Naive B cell (primary cell): ENCODE results near the gene HCFC1. TPM values are rescaled to one million over a fixed set of nuclear protein-coding genes. Genes with fewer than 3 reads are reported as not detected.

Experiments
- ATAC-seq, 2 donors: fragments of 150-1000 bp; cut with Tn5 transposase; 2 replicates each; pipeline ENCODE4 v1.10.0; 2021; ENCODE audit warnings: low read depth in 2 of 2, mild to moderate bottlenecking in 2 of 2, moderate library complexity in 2 of 2
- DNase-seq: peaks from one replicate; pipeline ENCODE4 v3.0.0; 2022
- H3K27ac Mint-ChIP-seq, 6 donors: one replicate each; pipeline ENCODE4 v1.8.0; 2020 to 2022; ENCODE audit warnings: mild to moderate bottlenecking in 6 of 6, mixed read lengths in 6 of 6, moderate library complexity in 5 of 6, inconsistent platforms in 2 of 6
- H3K27me3 Mint-ChIP-seq, 3 donors: one replicate each; pipeline ENCODE4 v1.8.0; 2021 to 2022; ENCODE audit warnings: mixed read lengths in 3 of 3, mild to moderate bottlenecking in 1 of 3
- H3K36me3 Mint-ChIP-seq, 2 donors: one replicate each; pipeline ENCODE4 v1.8.0; 2020 to 2022; ENCODE audit warnings: mixed read lengths in 2 of 2, inconsistent platforms in 1 of 2, mild to moderate bottlenecking in 1 of 2
- H3K4me1 Mint-ChIP-seq, 3 donors: one replicate each; pipeline ENCODE4 v1.8.0; 2020 to 2022; ENCODE audit warnings: mixed read lengths in 3 of 3, inconsistent platforms in 1 of 3, mild to moderate bottlenecking in 1 of 3, moderate library complexity in 1 of 3
- H3K4me3 Mint-ChIP-seq, 8 donors: one replicate each; pipeline ENCODE4 v1.8.0; 2020 to 2022; ENCODE audit warnings: mild to moderate bottlenecking in 8 of 8, mixed read lengths in 8 of 8, moderate library complexity in 8 of 8, inconsistent platforms in 2 of 8
- H3K9me3 Mint-ChIP-seq, 7 donors: one replicate each; pipeline ENCODE4 v1.8.0; 2020 to 2022; ENCODE audit warnings: mixed read lengths in 7 of 7, mild to moderate bottlenecking in 5 of 7, inconsistent platforms in 2 of 7, moderate library complexity in 1 of 7
- polyA plus RNA-seq, 6 donors: library from polyadenylated mRNA; unstranded; fragments of 300-500 nt; fragmentation: Illumina TruSeq; gene quantifications; one replicate each; pipeline ENCODE4 v1.2.3, GENCODE V29; 2021; ENCODE audit warnings: low read depth in 6 of 6

Gene HCFC1
- polyA plus RNA-seq, 6 donors from 2014 or later, result 0.22 to 14.0 (median 5.8) TPM

DNA sequence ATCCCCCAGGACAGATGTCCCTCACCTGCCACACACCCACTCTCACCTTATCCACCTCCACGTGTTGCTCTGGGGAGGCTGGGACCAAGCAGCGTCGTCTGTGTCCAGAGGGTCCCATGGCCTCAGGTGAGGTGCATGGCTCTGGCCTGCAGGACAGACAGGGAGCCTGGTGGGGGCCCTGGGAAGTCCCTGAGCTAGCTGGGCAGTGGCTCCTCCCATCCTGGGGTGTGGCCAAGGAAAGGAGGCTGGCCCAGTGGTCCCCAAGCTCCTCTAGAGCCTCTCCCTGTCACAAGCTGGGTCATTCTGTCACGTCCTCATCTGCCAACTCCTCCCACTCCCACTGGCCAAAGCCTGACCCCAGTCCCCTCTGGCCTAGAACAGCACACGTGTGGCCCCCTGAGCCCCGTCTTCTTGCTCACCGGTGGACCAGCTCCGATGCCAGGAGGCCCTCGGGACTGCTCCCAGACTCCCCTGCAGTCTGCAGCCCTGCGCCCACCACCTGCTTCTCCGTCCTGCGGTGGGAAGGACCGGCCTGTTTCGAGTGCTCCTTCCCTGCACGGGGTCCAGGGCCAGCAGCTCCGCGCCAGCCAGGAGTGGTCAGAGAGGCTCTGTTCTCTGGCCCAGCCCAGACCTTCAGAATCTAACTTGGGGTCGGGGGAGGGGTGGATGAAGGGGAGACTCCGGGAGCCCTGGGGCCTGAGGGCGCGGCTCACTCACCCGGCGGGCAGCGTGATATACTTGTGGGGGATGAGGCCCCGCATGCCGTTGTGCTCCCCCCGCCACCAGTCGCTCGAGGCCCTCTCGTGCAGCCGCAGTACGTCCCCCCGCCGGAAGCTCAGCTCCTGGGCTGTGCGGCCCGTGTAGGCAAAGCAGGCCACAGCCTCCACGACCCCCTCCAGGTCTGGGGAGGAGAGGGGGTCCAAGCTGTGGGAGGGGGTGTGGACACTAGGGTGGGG is 62.3 kb downstream of the HCFC1 start:
- ATAC-seq, result no peak
- Mint-ChIP-seq H3K27ac (peak overlapping the region in 2 of 6 donors; percentile 78 to 84), H3K36me3 (no peaks in the 10 kb centered on the region), H3K4me1 (peaks cover 6 to 14% (median 11%) of the 10 kb centered on the region in 3 donors), H3K9me3 (no peaks in the 10 kb centered on the region), H3K4me3 (no peak overlapping the region), H3K27me3 (no peaks in the 10 kb centered on the region)
- DNase-seq, result no peak

DNA sequence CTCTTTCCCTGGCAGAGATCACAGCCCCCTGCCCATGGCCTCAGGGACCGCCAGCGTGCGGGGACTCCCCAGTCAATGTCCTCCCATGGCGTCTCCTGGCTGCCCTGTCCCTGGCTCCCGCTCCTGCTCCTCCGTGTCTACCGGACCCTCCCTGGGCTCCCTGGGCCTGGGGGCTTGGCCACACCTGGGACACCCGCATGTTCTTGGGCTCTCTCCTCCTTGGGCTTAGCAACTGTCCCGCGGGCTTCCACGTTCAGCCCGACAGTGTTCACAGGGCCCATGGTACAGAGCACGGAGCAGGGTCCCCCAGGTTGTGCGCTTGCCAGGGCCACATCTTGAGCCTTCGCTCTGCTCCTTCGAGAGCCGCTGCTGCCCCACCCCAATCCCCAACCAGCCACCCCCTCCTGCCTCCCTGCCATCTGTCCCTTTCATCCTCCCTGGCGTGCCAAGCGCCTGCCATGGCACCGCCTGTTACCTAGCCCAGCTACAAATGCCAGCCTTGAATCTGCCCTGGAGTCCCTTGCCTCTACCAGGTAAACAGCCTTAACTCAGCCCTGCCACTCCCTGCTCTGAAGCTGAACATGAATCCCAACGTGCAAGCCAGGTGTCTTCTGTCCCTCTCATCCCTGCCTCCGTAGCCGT is 63.3 kb downstream of the HCFC1 start:
- Mint-ChIP-seq H3K36me3 (no peaks in the 10 kb centered on the region), H3K9me3 (no peaks in the 10 kb centered on the region), H3K27me3 (no peaks in the 10 kb centered on the region), H3K4me1 (peaks cover 14 to 22% (median 18%) of the 10 kb centered on the region in 3 donors), H3K27ac (peak overlapping the region in 2 of 6 donors; percentile 76 to 91), H3K4me3 (no peak overlapping the region)
- DNase-seq (no peak), ATAC-seq (no peak)

DNA sequence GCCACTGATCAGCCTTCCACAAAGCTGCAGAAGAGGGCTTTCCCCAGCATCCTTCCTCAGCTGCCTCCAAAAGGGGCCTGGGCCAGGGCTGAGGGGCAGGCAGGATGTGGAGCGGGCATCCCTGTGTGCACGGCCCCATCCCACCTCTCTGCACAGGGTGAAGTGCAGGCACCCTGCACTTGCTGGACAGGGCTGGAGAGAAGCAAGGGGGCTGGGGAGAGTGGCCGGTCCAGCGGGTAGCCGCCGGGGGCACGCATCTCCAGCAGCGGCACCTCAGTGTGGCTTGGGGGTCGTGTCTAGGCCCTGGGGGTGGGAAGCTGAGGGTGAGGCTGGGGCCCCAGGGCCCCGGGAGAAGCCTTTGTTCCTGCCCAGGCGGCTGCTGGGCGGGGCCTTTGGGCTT is 64.2 kb downstream of the HCFC1 start:
- Mint-ChIP-seq H3K27ac (peak overlapping the region in 1 of 6 donors; percentile 63), H3K36me3 (no peaks in the 10 kb centered on the region), H3K4me1 (peaks cover 23 to 31% (median 24%) of the 10 kb centered on the region in 3 donors), H3K27me3 (no peaks in the 10 kb centered on the region), H3K9me3 (no peaks in the 10 kb centered on the region), H3K4me3 (no peak overlapping the region)
- DNase-seq (no peak), ATAC-seq (no peak)

DNA sequence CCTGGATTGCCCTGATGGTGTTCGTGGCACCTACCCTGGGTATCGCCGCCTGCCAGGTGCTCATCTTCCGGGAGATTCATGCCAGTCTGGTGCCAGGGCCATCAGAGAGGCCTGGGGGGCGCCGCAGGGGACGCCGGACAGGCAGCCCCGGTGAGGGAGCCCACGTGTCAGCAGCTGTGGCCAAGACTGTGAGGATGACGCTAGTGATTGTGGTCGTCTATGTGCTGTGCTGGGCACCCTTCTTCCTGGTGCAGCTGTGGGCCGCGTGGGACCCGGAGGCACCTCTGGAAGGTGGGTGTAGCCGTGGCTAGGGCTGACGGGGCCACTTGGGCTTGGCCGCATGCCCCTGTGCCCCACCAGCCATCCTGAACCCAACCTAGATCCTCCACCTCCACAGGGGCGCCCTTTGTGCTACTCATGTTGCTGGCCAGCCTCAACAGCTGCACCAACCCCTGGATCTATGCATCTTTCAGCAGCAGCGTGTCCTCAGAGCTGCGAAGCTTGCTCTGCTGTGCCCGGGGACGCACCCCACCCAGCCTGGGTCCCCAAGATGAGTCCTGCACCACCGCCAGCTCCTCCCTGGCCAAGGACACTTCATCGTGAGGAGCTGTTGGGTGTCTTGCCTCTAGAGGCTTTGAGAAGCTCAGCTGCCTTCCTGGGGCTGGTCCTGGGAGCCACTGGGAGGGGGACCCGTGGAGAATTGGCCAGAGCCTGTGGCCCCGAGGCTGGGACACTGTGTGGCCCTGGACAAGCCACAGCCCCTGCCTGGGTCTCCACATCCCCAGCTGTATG is 65.3 kb downstream of the HCFC1 start:
- Mint-ChIP-seq H3K4me1 (peaks cover 29 to 41% (median 34%) of the 10 kb centered on the region in 3 donors), H3K9me3 (no peaks in the 10 kb centered on the region), H3K4me3 (peak overlapping the region in 1 of 8 donors; percentile 6), H3K27ac (peak overlapping the region in 3 of 6 donors; percentile 60 to 74 (median 70)), H3K36me3 (no peaks in the 10 kb centered on the region), H3K27me3 (no peaks in the 10 kb centered on the region)
- no peak for DNase-seq
- no peak for ATAC-seq

DNA sequence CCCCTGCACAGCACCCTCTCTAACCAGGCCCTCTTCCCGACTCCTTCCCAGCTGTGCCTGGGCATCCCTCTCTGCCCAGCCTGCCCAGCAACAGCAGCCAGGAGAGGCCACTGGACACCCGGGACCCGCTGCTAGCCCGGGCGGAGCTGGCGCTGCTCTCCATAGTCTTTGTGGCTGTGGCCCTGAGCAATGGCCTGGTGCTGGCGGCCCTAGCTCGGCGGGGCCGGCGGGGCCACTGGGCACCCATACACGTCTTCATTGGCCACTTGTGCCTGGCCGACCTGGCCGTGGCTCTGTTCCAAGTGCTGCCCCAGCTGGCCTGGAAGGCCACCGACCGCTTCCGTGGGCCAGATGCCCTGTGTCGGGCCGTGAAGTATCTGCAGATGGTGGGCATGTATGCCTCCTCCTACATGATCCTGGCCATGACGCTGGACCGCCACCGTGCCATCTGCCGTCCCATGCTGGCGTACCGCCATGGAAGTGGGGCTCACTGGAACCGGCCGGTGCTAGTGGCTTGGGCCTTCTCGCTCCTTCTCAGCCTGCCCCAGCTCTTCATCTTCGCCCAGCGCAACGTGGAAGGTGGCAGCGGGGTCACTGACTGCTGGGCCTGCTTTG is 66.0 kb downstream of the HCFC1 start:
- no peak for DNase-seq
- H3K27ac Mint-ChIP-seq, result peak overlapping the region in 5 of 6 donors; percentile 24 to 81 (median 70)
- peaks cover 37 to 48% (median 41%) of the 10 kb centered on the region in 3 donors for H3K4me1 Mint-ChIP-seq
- no peak for ATAC-seq
- no peaks in the 10 kb centered on the region for H3K36me3 Mint-ChIP-seq
- H3K9me3 Mint-ChIP-seq, result no peaks in the 10 kb centered on the region
- peak overlapping the region in 2 of 8 donors; percentile 3 to 6 for H3K4me3 Mint-ChIP-seq
- H3K27me3 Mint-ChIP-seq, result no peaks in the 10 kb centered on the region

DNA sequence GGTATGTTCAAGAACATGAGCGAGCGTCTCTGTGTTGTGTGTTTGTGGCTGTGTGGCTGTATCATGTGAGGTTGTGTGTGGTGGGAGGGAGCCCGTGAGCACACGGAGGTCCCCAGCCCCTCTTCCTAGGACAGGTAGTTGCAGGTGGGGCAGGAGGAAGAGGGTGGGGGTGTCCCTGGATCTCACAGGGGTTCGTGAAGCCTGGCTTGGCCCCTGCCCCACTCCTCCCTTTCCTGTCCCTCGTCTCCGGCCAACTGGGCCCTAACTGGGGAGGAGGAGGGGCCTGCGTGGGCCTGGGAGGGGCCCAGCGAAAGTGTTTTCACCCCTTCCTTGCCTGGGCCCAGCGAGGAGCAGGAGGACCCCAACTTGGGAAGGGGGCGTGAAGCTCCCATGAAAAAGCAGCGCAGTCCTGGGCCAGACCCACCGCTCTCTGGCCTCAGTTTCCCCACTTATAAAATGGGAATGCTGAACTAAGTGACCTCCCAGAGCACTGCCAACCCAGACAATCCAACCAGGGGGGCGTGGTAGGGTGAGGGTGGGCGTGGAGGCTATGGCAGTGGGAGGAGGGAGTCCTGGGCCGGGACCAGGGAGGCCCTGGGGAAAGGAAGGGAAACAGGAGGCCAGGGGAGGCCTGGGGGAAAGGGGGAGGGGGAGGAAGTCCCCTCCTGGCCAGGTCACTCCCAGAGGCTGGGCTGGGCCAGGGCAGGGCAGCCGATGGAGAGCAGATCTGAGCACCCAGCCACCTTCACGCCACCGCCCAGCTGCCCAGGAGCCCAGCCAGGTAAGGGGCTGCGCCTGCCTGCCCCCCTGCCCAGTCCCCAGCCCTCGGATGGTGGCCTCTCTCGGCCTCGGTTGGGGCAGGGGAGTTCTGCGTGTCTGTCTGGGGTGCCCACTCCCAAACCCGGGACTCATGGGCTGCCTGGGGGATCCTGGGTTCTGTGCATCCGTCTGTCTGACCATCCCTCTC is 67.3 kb downstream of the HCFC1 start, which contains the start of gene AVPR2:
Gene AVPR2 (plus strand): TSS at position 683 of the 967 bp plus-strand sequence. CDS start 473 bp downstream, outside the sequence.
- H3K27me3 Mint-ChIP-seq, result no peaks in the 10 kb centered on the region
- H3K4me3 Mint-ChIP-seq, result peak within 1 kb of the TSS; percentile 37 to 76 (median 58)
- H3K4me1 Mint-ChIP-seq, result peaks cover 37 to 51% (median 50%) of the 10 kb centered on the region in 3 donors
- H3K36me3 Mint-ChIP-seq, result no peaks in the 10 kb centered on the region
- peak within 1 kb of the TSS in 4 of 6 donors; percentile 24 to 89 (median 68) for H3K27ac Mint-ChIP-seq
- H3K9me3 Mint-ChIP-seq, result no peaks in the 10 kb centered on the region
- DNase-seq, result no peak
- peak in 1 of 2 donors; percentile 15 for ATAC-seq

DNA sequence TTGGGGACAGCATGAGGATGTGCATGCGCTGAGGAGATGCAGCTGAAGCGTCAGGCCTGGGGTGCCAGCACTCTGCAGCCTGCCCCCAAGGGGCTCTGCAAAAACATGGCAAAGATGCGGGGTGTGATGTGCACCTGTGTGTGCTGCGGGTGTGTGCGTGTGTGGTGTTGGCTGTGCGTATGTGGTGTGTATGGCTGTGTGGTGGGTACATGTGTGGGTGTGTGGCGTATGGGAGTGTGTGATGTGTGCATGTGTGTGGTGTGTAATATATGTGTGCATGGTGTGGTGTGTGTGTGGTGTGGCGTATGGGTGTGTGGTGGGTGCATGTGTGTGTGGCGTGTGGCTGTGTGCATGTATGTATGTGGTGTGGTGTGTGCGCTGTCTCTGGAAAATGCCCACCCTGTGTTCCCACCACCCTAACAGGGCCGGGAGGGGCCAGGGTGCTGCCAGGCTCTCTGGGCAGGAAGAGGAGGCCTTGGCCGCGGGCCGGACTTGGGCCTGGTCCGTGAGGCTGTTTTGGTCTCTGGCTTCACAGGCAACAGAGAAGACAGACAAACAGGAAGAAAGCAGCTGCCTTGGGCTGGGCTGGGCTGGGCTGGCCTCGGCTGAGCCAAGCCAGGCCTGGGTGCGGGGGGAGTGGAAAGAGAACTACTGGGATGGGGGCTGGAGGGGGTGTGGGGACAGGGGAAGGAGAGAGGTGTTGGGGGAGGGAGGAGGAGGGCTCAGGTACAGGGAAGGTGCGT is 68.2 kb downstream of the HCFC1 start:
- Mint-ChIP-seq H3K4me1 (peaks cover 34 to 51% (median 50%) of the 10 kb centered on the region in 3 donors), H3K4me3 (peak overlapping the region in 7 of 8 donors; percentile 23 to 76 (median 65)), H3K9me3 (no peaks in the 10 kb centered on the region), H3K36me3 (no peaks in the 10 kb centered on the region), H3K27me3 (no peaks in the 10 kb centered on the region), H3K27ac (peak overlapping the region in 5 of 6 donors; percentile 13 to 92 (median 89))
- peak in 1 of 2 donors; percentile 2 for ATAC-seq
- DNase-seq, result no peak

DNA sequence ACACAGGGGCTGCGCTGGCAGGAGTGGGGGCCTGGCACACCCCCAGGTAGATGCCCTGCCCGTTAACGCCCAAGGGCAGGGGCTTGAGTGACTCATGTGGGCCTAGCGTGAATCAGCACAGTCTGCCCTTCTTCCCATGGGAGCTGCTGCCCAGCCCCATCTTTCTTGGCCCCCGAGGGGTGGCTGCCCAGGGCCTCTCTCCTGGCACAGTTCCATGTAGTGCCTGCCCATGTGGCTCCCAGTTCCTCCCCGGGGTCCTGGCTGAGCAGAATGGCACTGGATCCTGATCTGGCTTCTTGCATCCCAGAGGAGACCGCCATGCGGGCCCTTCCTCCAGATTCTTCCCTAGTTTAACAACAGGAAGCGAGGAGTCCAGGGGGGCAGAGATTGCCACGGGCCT is 69.2 kb downstream of the HCFC1 start:
- Mint-ChIP-seq H3K36me3 (no peaks in the 10 kb centered on the region), H3K4me1 (peaks cover 33 to 50% (median 48%) of the 10 kb centered on the region in 3 donors), H3K4me3 (peak overlapping the region in 2 of 8 donors; percentile 12 to 45), H3K27me3 (no peaks in the 10 kb centered on the region), H3K9me3 (peaks cover 0 to 2% (median 0%) of the 10 kb centered on the region in 7 donors), H3K27ac (peak overlapping the region in 1 of 6 donors; percentile 83)
- no peak for ATAC-seq
- DNase-seq, result no peak

DNA sequence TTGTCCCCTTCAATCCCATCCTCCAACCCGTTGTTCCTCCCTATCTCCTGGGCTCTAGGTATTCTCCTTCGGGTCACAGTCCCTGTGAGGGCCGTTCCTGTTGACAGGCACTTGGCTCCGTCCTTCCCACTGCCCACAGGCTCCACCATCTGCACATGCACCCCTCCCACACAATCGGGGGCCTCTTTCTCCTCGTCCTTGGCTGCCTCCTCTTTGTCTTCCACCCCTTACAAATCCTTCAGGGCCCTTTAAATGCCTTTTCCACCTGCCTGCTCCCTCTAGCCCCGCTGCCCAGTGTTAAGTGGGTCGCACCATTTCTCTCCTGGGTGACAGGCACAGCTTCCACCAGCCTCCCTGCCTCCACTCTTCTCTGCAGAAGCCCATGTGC is 69.9 kb downstream of the HCFC1 start:
- Mint-ChIP-seq H3K4me1 (peaks cover 33 to 50% (median 48%) of the 10 kb centered on the region in 3 donors), H3K27ac (peak overlapping the region in 5 of 6 donors; percentile 76 to 97 (median 87)), H3K27me3 (no peaks in the 10 kb centered on the region), H3K9me3 (peaks cover 0 to 2% (median 0%) of the 10 kb centered on the region in 7 donors), H3K36me3 (no peaks in the 10 kb centered on the region), H3K4me3 (peak overlapping the region in 6 of 8 donors; percentile 34 to 84 (median 77))
- DNase-seq (no peak), ATAC-seq (no peak)

DNA sequence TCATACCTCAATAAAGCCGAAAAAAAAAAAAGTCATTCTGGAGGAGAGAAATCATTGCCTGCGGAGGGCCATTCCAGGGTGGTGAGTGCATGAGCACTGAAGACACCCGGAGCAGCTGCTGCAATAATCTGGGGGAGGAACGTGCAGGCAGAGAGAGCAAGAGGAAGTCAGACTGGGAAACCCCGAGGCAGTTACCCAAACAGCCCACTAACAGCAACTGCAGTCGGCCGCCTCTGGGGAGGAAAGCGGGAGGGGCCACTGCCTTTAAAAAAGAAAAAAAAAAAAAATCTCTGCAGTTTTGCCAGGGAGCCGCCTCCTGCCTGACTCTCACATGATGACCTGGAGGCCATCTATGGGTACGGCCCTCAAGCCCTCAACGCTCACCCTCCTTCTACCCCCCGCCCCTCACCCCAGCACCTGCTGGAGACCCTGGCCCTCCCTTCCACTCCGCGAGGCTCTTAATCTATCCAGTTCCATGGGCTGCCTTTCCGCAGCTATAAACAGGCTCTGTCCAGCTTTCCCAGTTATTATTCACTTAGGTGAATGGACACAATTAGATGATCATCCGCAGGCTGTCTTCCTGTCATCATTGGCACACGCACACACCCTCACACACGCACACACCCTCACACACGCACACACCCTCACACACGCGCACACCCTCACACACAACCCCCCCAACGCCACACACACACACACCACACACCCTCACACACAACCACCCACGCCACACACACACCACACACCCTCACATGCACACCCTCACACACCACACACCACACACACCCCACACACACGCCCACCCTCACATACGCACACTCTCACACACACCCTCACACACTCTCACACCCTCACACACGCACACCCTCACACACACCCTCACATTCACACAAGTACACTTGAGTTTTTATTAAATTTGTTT is 70.5 kb downstream of the HCFC1 start:
- H3K9me3 Mint-ChIP-seq, result peaks cover 0 to 2% (median 0%) of the 10 kb centered on the region in 7 donors
- peaks cover 33 to 48% (median 47%) of the 10 kb centered on the region in 3 donors for H3K4me1 Mint-ChIP-seq
- DNase-seq (peak; percentile 76), ATAC-seq (peak; percentile 95 to 98)
- no peaks in the 10 kb centered on the region for H3K36me3 Mint-ChIP-seq
- no peaks in the 10 kb centered on the region for H3K27me3 Mint-ChIP-seq
- H3K27ac Mint-ChIP-seq, result peak overlapping the region; percentile 83 to 97 (median 93)
- peak overlapping the region; percentile 34 to 86 (median 82) for H3K4me3 Mint-ChIP-seq
